GM19438 (cell line): ENCODE data around the gene INPP5E.

Experiments
- ATAC-seq: cut with Tn5 transposase; IDR thresholded peaks from one replicate; pipeline ENCODE4 v1.9.1; 2021; ENCODE audit warnings: low read depth; ENCODE audit not compliant: unreplicated experiment

INPP5E gene

GRCh38 chr9:136474021-136474640 is 34.5 kb upstream of the INPP5E start:
- no peak for ATAC-seq

- ATAC-seq, result no peak
Measured at GRCh38 chr9:136473354-136473721, 33.7 kb upstream of the INPP5E start.

- ATAC-seq, result no peak
Measured at GRCh38 chr9:136472640-136473353, 33.2 kb upstream of the INPP5E start.

- no peak for ATAC-seq
Measured at GRCh38 chr9:136471802-136472487, 32.3 kb upstream of the INPP5E start.

DNA sequence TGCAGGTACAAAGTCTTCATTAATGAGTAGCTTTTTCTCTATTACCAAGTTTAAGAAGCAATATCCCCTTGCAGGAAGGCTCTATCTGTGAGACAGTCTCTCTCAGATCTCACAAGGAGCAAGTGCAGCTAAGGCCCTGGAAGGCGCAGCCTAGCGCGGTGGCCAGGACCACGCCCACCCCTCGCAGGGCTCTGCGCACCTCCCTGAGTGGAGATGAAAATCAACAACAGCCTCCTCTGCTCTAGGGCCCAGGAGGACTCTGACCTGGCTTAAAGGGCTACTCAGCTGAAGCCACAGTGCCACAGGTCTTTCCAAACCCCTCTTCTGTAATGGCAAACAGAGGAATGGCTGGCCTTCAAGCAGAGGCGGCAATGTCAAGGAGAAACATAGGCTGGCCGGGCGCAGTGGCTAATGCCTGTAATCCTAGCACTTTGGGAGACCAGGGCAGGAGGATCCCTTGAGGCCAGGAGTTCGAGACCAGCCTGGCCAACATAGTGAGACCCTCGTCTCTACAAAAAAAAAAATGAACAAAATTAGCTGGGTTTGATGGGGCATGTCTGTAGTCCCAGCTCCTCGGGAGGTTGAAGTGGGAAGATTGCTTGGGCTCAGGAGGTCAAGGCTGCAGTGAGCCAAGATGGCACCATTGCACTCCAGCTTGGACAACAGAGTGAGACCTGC is 31.3 kb upstream of the INPP5E start:
- no peak for ATAC-seq

GRCh38 chr9:136470356-136470755 is 30.7 kb upstream of the INPP5E start:
- ATAC-seq, result no peak

DNA sequence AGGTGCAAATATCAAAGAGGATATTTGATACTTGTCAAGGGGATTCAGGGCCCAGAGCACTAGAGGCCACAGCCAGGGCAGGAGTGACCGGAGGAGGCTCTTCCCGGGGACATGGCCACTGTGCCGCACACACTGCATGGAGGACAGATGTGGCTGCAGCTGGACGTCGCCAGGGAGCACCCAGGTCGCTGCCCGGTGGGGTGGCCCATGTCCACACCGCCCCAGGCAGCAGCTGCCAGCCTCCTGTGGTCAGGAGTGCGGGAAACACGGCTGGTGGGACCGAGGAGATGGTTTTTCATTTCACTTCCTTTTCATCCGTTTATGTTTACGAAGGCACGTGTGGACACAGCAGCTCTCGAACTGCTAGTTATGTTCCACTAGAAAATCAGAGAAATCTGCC is 28.1 kb upstream of the INPP5E start:
- no peak for ATAC-seq

- no peak for ATAC-seq
Measured at GRCh38 chr9:136466155-136466541, 26.5 kb upstream of the INPP5E start.

DNA sequence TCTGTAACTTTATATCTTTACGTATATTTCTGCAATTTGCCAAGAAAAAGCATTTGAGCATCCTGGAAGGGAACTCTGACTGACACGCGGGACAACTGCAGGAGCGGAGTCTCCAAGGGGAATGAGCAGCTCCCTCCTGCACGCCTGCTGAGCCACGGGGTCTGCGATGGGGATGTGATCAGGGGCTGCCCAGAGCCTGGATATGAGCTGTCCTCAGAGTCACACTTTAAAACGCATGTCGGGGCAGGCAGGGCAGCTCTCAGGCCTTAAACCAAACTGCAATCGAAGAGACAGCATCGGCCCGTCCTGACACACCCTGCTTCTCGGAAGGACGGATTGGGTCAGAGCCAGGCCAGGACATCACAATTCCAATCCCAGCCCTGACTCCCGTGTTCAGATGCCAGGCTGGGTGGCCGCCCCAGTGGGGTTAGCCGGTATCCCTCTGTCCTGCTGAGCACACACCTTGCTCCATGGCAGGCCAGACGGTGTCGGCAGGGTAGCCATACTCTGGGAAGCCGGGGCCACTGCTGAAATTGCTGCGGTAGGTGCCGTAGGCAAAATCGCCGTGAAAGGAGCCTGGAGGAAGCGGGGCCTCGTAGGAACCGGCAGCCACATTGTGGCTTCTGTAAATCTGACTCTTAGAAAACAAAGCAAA is 26.0 kb upstream of the INPP5E start:
- no peak for ATAC-seq

DNA sequence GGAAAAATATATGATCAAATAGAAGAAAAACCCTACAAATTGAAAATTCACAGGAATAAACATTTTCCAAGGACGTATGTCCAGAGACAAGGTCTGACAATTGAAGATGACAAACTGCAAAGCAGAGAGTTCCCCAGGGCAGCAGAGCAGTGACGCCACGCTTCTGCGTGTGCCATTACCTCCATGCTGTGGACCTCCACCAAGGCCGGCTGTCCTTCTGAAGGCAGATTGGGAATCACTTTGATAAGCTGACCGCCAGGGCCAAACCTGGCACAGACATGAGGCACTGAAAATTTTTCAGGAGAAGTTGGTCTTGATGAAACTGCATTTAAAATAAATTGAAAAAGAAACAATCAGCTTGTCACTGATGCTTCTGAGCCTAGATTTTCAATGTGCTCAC is 24.6 kb upstream of the INPP5E start:
- ATAC-seq, result no peak

GRCh38 chr9:136463578-136463977 is 23.9 kb upstream of the INPP5E start:
- no peak for ATAC-seq

- ATAC-seq, result no peak
Measured at GRCh38 chr9:136462664-136463063, 23.0 kb upstream of the INPP5E start.

GRCh38 chr9:136460772-136461325 is 21.2 kb upstream of the INPP5E start:
- no peak for ATAC-seq

DNA sequence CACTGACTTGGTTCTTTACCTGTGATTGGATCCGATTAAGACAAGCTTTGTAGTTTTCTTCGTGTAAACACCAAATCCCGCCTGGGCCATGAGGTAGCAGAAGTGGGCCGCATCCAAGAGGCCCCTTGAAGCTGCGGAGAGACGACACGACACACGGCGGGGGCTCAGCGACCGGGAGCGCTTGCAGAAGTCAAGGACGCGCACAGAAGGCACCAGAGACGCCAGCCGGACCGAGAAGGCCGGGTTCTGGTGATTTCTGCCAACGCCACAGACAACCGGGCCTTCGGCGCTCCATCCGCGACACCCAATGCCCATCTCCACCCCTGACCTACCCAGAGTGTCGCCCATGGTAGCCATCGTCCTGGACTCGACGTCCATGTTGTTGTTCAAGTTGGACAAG is 19.8 kb upstream of the INPP5E start:
- ATAC-seq, result no peak

DNA sequence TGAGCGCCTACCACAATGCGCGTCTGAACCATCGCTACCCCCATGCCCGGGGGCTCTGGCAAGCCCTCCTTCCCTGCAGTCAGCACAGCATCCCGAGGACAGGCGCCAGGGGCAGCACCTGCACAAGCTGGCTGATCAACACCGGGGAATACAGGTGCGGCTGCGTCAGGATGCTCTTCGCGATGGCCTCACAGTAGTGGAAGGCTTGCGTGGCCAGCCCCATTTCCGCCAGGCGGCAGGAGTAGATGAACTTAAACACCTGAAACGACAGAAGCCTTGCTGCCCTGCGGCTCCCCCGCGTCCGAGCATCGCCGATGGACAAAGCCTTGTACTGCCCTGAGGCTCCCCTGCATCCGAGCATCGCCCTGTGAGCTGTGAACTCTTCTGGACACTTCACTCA is 17.7 kb upstream of the INPP5E start:
- ATAC-seq, result no peak

DNA sequence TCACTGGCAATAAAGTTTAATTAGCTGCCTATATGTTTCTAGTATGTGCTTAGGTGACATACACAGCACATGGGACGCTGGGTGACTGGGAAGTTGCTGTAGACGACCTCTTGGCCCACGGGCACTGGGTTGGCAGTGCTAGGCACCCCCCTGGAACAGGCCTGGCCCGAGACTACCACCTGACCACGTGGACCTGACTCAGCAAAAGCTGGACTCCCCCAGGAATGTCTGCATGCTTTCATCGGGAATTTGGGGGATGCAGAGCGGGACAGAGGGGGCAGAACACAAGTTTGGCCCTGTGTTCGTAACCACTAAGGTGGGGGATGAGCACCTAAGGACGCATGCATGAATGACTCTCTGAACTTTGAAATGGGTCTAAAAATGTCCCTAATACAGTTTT is 16.6 kb upstream of the INPP5E start:
- no peak for ATAC-seq

GRCh38 chr9:136455043-136456002 is 15.7 kb upstream of the INPP5E start:
- no peak for ATAC-seq

GRCh38 chr9:136454026-136454796 is 14.6 kb upstream of the INPP5E start:
- no peak for ATAC-seq

DNA sequence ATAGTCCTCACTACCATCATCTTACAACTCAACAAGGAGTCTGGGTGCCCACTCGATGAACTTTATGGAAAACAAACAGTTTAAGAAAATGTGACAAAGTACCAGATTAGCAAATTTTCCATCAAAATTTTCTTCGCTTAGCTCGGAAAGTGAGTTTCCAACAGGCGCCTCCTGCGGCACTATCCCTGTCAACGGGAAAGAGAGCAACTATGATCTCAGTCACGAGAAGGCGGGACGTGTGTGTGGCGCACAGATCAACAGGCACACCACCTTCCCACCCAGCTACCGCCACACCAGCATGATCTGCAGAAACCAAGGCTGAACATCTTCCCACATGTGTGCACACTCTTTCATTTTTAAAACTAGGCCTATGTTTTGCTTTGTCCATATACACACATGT is 13.7 kb upstream of the INPP5E start:
- ATAC-seq, result no peak
